SK-N-MC (cell line): ENCODE results near the gene CS.

Experiments
- EZH2 ChIP-seq: fragments of 200-600 bp; sonication (generic); IDR thresholded peaks from one replicate; pipeline ENCODE4 v1.6.1; 2017; ENCODE audit warnings: antibody characterized with exemption
- FOXP2 ChIP-seq: optimal IDR thresholded peaks from 2 replicates; pipeline ENCODE3; 2011; ENCODE audit warnings: mild to moderate bottlenecking, moderate library complexity; ENCODE audit not compliant: insufficient read depth; ENCODE audit errors: extremely low read length, control extremely low read depth
- POLR2AphosphoS5 ChIP-seq: IDR thresholded peaks from 2 replicates; pipeline ENCODE4 v1.6.1; 2012; ENCODE audit warnings: mild to moderate bottlenecking, low read depth, low read length, borderline replicate concordance

DNA sequence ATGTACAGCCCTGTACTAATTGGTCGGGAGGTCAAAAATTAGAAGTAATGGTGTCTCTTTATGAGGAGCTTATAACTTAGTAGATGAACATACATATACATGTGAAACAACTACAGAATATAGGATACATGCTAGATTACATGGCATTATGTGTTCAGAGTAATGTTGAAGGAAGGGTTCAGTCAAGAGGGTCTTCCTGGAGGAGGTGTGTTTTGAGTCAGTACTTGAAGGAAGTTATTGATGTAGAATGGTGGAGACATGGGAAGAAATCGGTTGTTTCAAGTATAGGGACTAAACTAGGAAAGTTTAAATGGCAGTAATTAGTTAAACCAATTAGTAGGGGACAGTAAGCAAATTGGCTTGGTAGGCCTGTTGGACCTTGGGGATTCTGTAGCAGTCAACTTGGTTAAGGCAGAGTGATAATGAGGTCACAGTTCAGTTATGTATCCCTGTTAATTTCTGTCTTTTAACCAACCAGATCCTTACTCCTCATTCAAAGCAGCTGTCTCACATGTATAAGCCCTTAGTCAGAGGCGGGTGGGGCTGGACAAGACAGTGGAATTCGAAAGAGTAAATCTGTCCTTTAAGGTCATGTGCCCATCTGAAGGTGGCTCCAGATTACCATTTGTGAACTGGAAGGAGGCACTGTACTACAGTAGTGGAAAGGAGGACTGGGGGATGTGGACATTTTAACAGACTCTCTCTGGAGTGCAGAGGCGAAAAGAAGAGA, 38.5 kb downstream of the CS start:
- TF ChIP-seq POLR2AphosphoS5 (no peak), EZH2 (no peak), FOXP2 (no peak)
